22Rv1 (cell line): ENCODE data around the gene SEMA3C.

Experiments
- H3K27ac ChIP-seq: fragments of 450-650 bp; 2 replicates; pipeline ENCODE4 v1.5.1; 2017
- CTCF ChIP-seq: fragments of 450-650 bp; IDR thresholded peaks from 2 replicates; pipeline ENCODE4 v1.5.1; 2017; ENCODE audit warnings: mild to moderate bottlenecking
- ZFX ChIP-seq: fragments of 450-650 bp; IDR thresholded peaks from 2 replicates; pipeline ENCODE4 v1.6.1; 2017; ENCODE audit warnings: antibody characterized with exemption, borderline replicate concordance

The SEMA3C gene

DNA sequence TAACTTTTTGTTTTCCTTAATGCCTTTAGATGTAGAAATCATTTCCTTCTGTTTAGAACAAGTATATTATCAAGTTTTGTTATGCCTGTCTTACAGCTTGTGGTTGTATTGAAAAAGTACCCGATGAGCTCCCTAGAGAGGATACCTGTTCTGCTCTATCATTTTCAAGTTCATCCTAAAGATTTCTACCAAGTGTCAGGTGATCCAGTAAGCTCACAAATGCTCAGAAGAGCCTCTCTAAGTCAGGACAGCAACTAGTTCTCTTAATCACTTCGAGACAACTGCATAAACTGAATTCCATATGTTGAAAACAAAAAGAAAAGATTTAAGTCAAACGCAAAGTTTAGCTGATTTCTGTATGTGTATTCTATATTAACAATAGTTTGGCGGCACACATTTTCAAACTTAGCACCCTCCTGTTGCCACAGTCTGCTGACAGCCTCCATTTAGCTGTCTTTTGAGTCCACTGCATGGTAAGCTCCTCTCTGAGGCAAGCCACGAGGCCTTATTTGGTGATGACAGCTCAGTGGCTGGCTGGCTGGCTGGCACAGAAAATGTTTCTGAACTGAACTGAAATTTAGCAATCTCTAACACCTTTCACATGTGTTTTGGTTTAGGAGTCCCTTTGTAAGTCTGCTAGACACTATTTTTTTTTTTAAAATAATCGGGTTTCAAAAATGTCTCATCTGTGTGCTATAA, 59.4 kb downstream of the SEMA3C start:
- peak overlapping the region; percentile 32 for H3K27ac ChIP-seq
- TF ChIP-seq CTCF = no peak
- no peak for TF ChIP-seq ZFX

DNA sequence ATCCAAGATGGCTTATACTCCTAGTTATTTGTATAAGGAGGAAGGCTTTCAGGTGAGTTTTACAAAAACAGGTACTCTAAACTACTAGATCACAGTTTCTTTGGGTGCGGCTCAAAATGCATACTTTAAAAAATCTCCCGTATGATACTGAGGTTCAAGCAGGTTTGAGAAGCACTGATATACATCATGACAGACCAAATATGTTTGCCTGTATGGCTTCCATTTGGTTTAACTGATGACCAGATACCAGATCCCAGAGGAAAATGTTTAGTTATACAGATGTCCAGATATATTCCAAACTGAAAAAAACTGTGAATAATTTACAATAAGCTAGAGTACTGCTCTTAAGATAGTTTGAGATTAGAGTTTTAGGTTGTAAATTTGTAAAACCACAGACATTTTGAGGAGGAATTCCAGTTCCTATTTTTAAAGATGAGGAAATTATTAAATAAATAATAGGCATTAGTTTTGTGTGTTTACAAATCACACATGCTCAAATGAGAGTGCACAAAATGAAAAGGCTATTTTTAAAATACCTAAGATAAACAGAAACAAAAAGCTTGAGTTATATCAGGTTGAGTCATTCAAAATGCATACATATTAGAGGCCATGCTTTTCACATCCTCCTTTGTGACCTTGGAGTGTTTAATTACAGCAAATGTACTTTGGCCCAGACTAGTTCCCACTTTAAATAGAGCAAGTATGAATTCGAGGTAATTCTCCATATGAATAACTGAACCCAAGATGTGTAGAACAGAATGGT, 60.5 kb downstream of the SEMA3C start:
- peak overlapping the region; percentile 32 for H3K27ac ChIP-seq

GRCh38 chr7:80856769-80857168, 62.1 kb downstream of the SEMA3C start:
- H3K27ac ChIP-seq = no peak overlapping the region
- no peak for TF ChIP-seq ZFX
- TF ChIP-seq CTCF = no peak

More for the DNA sequence above, 60.5 kb downstream of the SEMA3C start:
- TF ChIP-seq ZFX (no peak), CTCF (no peak)

DNA sequence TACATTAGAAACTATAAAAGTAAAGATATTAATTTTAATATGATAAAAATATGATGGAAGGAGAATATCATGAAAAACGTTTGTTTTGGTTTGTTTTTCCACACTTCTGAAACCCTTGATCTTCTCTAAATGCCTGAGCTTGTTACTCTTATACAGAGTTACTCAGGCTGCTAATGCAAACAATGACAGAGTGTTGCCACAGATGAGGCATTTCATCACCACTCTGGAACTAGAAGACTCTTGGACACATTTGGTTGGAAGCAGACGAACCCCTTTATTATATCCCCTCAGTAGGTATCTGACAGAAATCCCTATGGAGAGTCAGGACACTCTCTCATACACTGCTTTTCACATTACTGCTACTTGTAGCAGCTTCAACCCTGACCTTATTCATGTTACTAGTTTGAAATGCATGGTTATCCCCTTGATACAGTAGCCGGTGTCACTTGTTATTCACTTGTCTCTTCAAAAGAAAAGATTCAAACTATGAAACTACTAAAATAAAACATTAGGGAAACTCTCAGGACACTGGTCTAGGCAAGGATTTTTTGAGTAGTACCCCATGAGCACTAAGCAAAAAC, 66.9 kb downstream of the SEMA3C start:
- TF ChIP-seq ZFX = no peak
- no peak for TF ChIP-seq CTCF
- H3K27ac ChIP-seq = no peak overlapping the region

DNA sequence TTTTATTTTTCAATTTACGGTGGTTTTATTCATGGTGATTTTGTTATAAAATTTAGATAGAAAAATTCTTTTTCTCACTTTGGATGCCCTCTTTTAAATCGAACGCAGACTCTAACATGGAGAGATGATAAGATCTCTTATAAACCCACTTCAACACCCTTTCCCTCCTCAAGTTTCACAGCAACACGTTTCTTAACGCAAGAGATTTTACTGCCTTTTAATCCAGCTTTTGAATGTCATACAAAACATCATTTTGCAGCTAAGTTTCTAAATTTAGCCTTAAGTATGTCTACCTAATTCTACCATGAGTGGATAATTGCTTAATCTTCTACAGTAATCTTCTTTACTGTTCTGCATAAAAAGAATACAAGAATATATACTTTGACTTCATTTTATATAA, 70.0 kb downstream of the SEMA3C start:
- TF ChIP-seq CTCF = no peak
- TF ChIP-seq ZFX = no peak
- H3K27ac ChIP-seq = no peak overlapping the region

DNA sequence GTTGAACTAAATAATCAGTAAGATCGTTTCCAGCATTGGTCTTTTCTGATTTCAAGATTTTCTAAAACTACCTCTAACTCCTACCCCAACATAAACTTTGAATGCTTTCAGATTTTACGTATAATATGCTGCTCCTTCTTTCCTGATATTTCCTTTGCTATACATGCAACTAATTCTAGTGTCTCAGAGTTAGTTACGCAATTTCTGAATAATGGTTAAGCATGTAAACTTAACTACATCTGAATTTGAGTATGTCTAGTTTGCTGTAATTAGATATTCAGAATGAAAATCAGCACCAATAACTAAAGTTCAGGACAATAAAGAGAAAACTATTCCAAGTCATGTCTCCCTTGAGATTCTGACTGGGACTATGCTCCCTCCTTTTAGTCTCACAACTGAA, 71.0 kb downstream of the SEMA3C start:
- TF ChIP-seq CTCF (no peak), ZFX (no peak)

GRCh38 chr7:80847027-80847426, 71.8 kb downstream of the SEMA3C start:
- H3K27ac ChIP-seq = no peak overlapping the region
- TF ChIP-seq ZFX (no peak), CTCF (no peak)

More for the DNA sequence above, 71.0 kb downstream of the SEMA3C start:
- no peak overlapping the region for H3K27ac ChIP-seq
